Measurements from ENCODE around the gene TMEM135. TPM values are rescaled to one million over a fixed set of nuclear protein-coding genes. Genes with fewer than 3 reads are reported as not detected.

Gene TMEM135
- total RNA-seq, 4 donors from 2014 or later: 51.3 to 73.8 (median 52.4) TPM

DNA sequence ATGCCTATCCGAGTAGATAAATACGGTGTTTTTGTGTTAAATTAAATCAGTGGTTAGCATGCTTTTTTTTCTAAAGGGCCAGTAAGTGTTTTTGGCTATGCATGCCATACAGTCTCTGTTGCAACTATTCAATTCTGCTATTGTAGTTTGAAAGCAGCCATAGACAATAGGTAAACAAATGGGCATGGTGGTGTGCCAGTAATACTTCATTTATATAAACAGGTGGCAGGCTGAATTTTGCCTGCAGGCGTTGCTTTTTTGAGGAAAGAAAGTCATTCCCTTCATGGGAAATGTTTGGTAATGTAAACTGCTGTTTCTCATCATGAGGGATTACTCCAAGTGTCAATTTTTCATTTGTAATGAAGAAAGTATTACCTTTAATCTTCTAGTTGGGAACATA lies 106.5 kb downstream of the TMEM135 start:
- TF ChIP-seq, protein P1, sequence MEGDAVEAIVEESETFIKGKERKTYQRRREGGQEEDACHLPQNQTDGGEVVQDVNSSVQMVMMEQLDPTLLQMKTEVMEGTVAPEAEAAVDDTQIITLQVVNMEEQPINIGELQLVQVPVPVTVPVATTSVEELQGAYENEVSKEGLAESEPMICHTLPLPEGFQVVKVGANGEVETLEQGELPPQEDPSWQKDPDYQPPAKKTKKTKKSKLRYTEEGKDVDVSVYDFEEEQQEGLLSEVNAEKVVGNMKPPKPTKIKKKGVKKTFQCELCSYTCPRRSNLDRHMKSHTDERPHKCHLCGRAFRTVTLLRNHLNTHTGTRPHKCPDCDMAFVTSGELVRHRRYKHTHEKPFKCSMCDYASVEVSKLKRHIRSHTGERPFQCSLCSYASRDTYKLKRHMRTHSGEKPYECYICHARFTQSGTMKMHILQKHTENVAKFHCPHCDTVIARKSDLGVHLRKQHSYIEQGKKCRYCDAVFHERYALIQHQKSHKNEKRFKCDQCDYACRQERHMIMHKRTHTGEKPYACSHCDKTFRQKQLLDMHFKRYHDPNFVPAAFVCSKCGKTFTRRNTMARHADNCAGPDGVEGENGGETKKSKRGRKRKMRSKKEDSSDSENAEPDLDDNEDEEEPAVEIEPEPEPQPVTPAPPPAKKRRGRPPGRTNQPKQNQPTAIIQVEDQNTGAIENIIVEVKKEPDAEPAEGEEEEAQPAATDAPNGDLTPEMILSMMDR (IDR thresholded peaks at IDR 0.05; ENCODE audit: low read depth): no peak

DNA sequence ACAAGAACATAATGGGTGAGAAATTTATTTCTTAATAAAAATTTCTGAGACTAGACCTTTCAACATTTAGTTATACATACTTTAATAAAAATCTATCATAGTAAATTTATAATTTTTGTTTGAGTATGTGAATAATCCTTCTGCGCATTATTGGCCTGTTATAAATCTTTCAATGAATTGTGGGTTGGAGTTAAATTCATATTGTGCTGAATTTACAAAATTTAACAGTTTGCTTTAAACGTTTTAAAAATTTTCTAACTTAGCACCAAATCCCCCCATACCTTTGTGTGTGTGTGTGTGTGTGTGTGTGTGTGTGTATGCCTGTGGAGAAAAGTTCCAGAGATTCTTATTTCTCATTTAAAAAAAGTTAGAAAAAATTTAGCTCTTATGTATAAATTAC lies 111.0 kb downstream of the TMEM135 start:
- TF ChIP-seq, protein P1 (IDR thresholded peaks at IDR 0.05; ENCODE audit: low read depth): no peak

DNA sequence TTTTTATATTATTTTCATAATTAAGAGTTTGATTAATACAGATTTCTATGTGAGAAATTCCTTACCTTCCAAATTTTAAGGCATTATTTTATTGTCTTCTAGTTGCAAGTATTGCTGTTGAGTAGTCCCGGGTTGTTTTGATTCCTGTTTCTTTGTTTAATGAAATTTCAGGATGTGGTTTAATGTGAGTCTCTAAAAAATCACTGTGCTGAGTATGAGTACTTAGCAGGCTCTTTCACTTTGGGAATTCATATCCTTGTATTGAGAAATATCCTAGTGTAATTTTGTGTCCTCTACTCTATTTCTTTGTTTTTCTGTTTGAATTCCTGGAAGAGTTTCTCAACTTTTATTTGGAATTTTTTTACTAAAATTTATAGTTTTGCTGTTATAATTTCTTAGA lies 113.2 kb downstream of the TMEM135 start:
- TF ChIP-seq, protein P1 (IDR thresholded peaks at IDR 0.05; ENCODE audit: low read depth): no peak

DNA sequence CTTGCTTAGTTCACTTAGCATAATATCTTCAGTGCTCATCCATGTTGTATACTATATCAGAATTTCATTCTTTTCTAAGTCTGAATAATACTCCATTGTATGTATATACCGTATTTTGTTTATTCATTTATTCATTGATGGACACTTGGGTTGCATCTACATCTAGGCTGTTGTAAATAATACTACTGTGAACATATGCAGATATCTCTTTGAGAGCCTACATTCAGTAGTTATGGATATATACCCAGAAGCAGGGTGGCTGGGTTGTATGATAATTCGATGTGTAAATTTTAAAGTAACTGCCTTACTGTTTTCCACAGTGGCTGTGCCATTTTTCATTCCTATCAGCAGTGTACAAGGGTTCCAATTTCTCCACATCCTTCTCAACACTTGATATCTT lies 116.5 kb downstream of the TMEM135 start:
- TF ChIP-seq, protein P1 (IDR thresholded peaks at IDR 0.05; ENCODE audit: low read depth): no peak

DNA sequence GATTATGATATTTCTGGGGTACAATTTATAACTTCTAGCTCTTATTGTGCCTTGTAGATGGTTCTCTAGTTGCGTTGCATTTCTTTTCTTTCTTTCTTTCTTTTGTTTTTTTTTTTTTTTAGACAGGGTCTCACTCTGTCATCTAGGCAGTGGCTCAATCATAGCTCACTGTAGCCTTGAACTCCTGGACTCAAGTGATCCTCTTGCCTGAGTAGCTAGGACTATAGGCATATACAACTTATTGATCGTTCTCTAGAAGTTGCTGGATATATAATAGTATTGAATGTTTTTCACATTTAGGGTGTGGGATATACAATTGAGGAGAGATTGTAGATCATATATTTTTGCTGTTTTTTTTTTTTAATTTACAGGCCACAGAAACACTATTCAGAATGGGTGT lies 119.2 kb downstream of the TMEM135 start:
- TF ChIP-seq, protein P1 (IDR thresholded peaks at IDR 0.05; ENCODE audit: low read depth): no peak

DNA sequence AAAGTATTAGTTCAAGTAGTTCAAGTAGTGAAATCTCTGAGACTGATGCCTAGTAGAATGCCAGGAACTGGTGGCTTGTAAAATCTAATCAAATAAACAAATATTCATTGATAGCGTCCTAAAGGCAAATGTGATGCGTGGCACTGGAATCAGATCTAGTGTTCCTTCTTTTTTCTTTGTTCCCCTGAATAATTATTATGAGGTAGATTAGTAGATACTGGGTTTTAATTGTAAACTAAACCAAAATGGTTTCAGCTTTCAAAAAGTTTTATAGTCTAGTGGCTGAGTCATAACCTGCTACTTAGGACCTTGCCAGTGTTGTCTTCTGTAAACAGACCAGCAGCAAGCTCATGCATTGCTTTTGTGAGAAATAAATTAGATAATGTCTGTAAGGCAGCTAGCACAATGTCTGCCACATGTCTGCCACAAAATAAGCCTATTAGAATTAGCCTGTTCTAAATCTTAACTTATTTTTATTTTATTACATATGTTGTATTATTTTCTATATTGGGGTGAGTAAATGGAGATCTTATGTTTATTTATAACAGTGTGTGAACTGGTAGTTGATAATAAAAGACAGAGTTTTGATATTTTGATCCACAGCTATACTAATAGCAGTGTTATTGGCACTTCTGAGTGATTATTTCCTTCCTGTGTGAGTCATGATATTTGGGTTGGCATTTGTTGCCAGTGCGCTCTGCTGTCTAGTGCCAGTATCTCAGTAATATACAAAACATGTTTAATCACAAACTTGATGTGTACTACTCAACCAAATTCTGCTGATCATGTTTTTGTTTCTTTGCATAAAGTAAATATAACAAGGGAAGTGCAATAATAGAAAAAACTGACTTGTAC lies 135.7 kb downstream of the TMEM135 start:
- TF ChIP-seq, protein P1 (IDR thresholded peaks at IDR 0.05; ENCODE audit: low read depth): no peak

DNA sequence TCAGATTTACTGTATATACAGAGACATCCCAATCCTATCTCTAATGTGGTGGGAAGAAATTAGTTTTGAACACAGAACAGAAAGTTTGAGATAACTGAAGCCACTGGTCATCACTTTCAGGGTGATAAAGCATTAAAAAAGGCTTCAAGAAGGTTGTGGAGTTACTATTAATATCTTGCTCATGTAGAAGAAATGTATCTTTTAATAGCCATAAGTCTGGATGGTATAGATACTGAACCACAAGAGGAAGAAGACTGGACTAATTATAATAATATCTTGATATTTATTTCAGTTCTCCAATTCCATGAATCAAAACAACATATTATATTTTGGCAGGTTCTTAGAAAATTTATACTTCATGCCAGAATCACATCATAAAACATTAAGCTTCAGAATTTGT lies 137.1 kb downstream of the TMEM135 start:
- TF ChIP-seq, protein P1 (IDR thresholded peaks at IDR 0.05; ENCODE audit: low read depth): no peak
